ENCODE results near the gene MPHOSPH6.
"Not testable (repeated sequence)": the region's sequence is repeated elsewhere in the genome, so short reads cannot be mapped to it uniquely, and the experiment has no call there.

The MPHOSPH6 gene

DNA sequence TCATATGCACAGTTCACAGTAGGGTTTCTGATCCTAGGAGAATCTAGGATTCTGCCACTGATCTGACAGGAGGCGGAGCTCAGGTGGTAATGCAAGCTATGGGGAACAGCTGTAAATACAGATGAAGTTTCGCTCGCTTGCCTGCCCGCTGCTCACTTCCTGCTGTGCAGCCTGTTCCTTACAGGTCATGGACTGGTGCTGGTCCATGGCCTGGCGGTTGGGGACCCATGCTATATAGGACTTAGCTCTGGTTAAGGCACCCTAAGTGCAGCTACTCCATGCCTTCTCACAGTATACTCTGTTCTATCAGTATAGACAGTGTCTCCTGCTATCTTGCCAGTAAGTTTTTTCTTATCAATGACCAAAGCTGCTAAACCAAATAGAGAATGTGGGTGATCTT lies 2.4 kb downstream of the MPHOSPH6 start:
- DNase-seq, result no peak

DNA sequence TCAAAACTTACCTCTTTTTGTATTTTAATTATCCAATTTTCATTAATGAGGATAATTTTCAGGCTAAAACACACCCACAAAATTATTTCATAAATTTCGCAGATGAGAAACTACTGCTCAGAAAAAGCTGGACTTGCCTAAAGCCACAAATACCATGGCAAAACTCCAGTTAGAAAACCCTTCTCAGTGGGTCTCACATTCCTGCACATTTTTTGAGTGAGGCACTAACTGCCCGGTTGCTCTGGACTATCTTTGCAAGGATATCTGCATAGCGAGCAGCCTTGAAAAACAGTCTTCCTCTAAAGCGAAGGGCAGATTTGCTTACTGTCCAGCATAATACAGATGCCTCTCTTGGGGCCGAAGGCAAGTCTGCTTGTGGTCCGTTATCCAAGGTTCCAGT lies 9.8 kb downstream of the MPHOSPH6 start:
- DNase-seq, result no peak

GRCh38 chr16:82157836-82158235 lies 12.2 kb downstream of the MPHOSPH6 start:
- DNase-seq, result no peak

DNA sequence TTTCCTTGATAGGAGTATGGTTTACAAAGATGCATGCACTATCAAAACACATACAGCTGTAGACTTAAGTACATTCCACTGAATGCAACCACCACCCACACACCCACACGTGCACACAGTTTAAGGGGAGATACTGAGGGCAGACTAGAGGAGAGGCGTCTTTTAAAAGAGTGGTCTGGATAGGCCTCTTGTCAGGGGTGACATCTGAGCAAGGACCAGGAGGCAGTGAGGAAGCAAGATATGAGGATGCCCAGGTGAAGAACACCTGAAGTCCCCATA lies 12.6 kb downstream of the MPHOSPH6 start:
- DNase-seq, result no peak

DNA sequence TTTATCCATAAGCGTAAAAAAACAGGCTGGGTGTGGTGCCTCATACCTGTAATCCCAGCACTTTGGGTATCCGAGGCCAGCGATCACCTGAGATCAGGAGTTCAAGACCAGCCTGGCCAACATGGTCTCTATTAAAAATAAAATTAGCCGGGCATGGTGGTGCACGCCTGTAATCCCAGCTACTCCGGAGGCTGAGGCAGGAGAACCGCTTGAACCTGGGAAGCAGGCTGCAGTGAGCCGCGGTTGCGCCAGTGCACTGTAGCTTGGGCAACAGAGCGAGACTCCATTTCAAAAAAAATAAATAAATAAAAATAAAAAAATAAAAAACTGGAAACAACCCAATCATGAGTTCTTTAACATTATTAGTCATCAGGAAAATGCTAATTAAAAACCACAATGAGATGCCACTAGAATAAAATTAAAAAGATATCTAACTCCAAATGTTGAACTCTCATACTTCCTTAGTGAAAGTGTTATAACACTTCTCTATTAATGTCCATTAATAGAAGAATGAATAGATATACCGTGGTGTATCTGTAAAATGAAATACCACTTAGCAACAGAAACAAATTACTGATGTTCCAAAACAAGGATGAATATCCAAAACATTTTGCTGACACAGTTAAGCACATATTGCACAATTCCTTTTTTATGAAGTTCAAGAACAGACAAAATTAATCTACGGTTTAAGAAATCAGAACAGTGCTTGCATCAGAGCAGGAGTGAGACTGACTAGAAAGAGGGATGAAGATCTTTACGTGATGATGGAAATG lies 13.1 kb downstream of the MPHOSPH6 start:
- DNase-seq, result no peak

- DNase-seq, result no peak
Measured at GRCh38 chr16:82152641-82153112, 17.3 kb downstream of the MPHOSPH6 start.

GRCh38 chr16:82152196-82152595 lies 17.8 kb downstream of the MPHOSPH6 start:
- DNase-seq, result no peak

GRCh38 chr16:82150549-82150948 lies 19.5 kb downstream of the MPHOSPH6 start:
- DNase-seq, result no peak

DNA sequence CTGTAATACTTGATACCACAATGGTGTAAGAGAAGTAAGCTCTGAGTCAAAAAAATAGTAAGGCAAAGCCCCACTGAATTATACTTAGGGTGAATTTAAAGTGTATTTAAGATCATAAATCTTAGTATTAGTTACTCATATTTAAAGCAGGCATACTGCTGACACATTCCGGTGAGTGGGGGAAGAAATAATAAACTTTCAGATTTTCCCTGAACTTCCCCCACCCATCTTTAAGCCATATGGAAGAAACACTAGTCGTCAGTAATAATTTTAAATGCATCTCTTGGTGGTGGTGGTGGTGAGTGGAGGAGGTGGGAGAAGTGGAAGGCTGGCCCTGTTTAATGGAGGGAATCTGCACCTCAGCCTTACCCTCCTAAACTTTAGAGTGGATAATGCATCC lies 20.5 kb downstream of the MPHOSPH6 start:
- DNase-seq, result no peak

- DNase-seq, result no peak
Measured at GRCh38 chr16:82147546-82147945, 22.5 kb downstream of the MPHOSPH6 start.

DNA sequence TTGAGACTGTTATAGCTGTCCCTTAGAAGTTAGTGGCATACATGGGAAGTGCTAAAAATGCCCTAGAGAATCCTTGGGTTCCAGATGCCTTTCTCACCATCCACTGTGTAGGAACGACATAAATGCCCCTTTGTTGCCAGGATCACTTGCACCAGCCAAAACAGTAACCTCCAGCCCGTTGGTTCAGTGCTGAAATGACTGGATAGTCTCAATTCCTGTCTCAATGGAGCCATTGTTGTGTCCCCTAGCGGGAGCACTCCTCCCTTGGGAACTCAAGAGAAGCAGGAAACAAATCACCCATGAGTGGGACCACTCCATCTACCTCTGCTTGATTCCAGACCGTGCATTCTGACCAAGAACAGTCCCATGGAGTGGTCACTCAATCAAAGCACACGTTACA lies 23.1 kb downstream of the MPHOSPH6 start:
- no peak for DNase-seq

GRCh38 chr16:82146556-82146955 lies 23.5 kb downstream of the MPHOSPH6 start:
- no peak for DNase-seq

DNA sequence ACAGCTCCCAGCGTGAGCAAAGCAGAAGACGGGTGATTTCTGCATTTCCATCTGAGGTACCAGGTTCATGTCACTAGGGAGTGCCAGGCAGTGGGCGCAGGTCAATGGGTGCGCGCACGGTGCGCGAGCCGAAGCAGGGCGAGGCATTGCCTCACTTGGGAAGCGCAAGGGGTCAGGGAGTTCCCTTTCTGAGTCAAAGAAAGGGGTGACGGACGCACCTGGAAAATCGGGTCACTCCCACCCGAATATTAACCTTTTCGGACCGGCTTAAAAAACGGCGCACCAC lies 30.8 kb downstream of the MPHOSPH6 start:
- not testable (repeated sequence) for DNase-seq

DNA sequence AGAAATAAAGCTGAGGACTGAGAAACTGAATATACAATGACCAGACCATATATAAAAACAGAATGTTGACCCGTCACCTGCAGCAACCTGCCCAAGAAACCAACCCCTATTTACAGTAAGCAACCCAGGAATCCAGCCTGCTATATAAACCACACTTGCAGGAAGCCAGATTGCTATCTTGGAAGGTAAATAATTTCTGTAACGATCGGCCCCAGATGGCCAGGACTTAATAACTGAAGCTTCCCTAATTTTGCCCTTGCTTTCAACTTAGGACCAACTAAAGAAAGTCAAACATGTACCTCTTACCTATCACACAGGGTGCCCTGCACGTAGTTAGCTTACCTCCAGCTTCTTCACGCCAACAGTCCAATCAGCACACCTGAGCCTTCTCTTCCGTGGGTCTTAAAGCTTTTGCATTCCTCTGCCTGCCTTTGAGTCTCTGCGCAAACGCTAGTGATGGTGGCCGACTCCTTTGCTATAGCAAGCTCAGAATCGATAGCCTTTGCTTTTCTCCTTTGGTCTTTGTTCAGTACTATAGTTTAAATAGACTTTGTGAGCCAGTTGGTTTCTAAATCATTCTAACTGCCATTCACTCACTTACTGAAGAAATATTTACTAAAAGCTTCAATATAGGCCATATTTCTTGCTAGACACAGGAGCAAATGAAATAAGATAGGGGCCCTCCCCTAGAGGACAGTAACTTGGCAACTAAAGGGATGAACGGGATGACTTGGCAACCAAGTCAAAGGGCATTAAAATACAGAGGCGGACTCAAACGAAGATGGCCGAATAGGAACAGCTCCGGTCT lies 31.3 kb downstream of the MPHOSPH6 start:
- DNase-seq, result no peak

DNA sequence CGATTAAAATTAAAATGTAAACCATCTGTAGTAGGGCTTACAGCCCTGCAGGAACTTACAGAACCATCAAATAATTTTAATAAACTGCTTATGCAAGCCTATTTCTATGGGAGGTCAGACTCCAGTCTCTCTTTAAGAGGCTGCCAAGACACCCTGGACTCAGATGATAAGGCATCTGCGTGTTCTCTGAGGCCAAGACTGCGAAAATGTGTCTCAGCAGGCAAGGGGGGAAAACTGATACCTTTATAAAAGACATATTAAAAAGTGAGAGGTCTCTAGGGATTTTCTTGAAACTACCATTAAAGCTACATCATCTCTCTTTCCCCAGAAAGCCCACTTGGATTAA lies 32.2 kb downstream of the MPHOSPH6 start:
- DNase-seq, result no peak

- no peak for DNase-seq
Measured at GRCh38 chr16:82136956-82137821, 32.8 kb downstream of the MPHOSPH6 start.

DNA sequence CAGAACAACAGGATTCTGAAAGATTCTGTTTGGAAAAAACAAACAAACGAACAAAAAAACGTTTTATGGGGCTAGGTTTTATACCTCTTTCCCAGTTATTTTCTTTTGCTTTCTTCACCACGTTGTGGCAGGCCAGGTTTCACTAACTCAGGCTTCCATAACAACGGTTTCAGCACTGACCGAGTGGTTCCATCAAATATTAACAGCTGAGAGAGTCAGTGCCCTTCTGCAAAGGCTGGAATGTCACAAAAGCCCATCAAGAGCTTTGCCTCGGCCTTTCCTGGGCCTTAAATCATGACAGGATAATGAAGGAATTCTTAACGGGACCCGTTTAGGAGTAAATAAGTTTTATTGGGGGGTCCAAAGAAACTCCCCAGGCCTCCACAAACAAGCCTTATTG lies 34.2 kb downstream of the MPHOSPH6 start:
- DNase-seq, result no peak

- DNase-seq, result no peak
Measured at GRCh38 chr16:82134846-82135245, 35.2 kb downstream of the MPHOSPH6 start.

DNA sequence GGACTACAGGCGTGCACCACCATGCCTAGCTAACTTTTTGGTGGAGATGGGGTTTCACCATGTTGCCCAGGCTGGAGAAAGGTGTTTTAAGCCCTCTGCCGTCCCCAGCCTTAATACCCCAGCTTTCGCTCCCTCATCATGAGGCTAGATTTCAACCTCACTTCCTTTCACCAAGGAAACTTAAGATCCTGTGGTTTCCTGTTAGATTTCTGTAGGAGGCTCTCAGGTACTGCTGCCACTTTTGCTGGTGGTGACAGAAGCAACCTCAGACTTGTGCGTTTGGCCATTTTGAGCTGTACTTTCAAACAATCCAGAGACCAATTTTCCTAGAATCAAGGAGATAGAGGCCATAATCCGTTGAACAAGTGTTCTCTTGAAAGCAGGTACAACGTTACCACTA lies 36.2 kb downstream of the MPHOSPH6 start:
- no peak for DNase-seq

- no peak for DNase-seq
Measured at GRCh38 chr16:82129881-82130280, 40.1 kb downstream of the MPHOSPH6 start.

DNA sequence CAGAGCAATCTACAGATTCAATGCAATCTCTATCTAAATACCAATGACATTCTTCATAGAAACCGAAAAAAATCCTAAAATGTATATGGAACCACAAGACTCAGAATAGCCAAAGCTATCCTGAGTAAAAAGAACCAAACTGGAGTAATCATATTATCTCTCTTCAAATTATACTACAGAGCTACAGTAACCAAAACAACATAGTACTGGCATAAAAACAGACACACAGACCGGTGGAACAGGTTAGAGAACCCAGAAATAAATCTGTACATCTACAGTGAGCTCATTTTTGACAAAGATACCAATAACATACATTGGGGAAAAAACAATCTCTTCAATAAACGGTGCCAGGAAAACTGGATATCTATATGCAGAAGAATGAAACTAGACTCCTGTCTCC lies 45.4 kb downstream of the MPHOSPH6 start:
- DNase-seq, result no peak

DNA sequence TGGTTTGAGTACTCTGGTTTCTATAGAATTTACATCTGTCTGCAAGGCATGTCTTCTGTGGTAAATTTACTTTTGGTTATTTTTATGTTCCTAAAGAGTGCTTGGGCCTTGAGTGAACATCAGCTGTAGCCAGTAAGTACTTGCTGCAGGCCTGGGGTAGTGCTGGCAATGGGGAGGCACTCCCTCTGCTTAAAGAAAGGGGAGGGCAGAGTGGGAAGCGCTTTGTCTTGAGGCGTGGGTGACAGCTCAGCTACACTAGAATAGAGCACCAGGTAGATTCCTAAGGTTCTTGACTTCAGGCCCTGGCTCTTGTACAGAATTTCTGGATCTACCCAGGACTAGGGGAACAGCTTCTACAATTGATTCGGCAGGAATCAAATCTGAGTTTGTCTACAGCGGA lies 50.6 kb downstream of the MPHOSPH6 start:
- no peak for DNase-seq

DNA sequence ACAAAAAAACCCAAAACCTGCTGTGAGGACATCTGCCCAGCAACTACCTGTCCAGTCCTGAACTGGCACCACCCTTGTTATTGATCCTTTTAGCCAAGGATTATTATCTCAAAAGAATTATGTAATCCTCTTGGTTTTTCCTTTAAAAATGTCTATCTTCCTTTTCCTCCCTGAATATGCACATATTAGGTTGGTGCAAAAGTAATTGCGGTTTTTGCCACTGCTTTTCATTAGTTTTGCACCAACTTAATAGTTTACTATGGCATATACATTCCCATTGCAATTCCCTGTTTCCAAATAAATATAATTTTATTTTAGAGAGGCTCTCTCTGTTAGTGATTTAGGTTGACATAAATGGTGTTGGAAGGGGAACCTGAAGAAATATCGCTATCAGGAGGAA lies 51.3 kb downstream of the MPHOSPH6 start:
- DNase-seq, result no peak

DNA sequence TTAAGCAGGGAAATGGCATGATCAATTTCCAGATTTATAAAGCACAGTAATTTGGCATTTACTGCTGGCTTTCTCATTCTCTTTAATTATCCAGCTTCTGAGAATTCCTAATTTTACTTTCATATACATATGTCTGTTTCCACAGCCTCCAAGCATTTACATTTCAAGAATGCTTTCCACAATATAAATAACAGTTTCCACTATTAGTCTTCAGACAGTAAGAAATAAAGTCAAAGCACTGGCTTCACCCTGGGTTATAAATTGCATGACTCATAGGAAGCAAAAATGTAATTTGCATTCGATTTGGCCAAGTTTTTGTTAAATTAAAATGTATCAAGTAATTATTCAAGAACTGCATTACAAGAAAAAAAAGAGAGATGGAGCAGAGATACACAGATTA lies 53.5 kb downstream of the MPHOSPH6 start:
- DNase-seq, result no peak
